NCI-H510A treated with DMSO at 0.1 percent for 48 hours (cell line): ENCODE measurements around the gene ACAD9.
"Not testable (repeated sequence)": the region's sequence is repeated elsewhere in the genome, so short reads cannot be mapped to it uniquely, and the experiment has no call there.

Experiments used
- DNase-seq: peaks from one replicate; lab custom pipeline; 2025; lab: John Stamatoyannopoulos, UW

ACAD9 gene

GRCh38 chr3:128895843-128896697 is 16.6 kb downstream of the ACAD9 start:
- no peak for DNase-seq

- no peak for DNase-seq
These were observed 23.0 kb downstream of the ACAD9 start for GRCh38 chr3:128902426-128902825.

GRCh38 chr3:128903501-128903900 is 24.1 kb downstream of the ACAD9 start:
- DNase-seq, result no peak

GRCh38 chr3:128906031-128906803 is 26.8 kb downstream of the ACAD9 start:
- no peak for DNase-seq

- no peak for DNase-seq
These were observed 27.5 kb downstream of the ACAD9 start for GRCh38 chr3:128906804-128907525.

- DNase-seq, result no peak
These were observed 28.5 kb downstream of the ACAD9 start for GRCh38 chr3:128907706-128908445.

- no peak for DNase-seq
These were observed 29.5 kb downstream of the ACAD9 start for GRCh38 chr3:128908951-128909350.

- no peak for DNase-seq
These were observed 30.6 kb downstream of the ACAD9 start for GRCh38 chr3:128910006-128910405.

GRCh38 chr3:128911911-128912310 is 32.5 kb downstream of the ACAD9 start:
- no peak for DNase-seq

- no peak for DNase-seq
These were observed 35.7 kb downstream of the ACAD9 start for GRCh38 chr3:128914966-128915645.

- no peak for DNase-seq
These were observed 37.9 kb downstream of the ACAD9 start for GRCh38 chr3:128917291-128917690.

GRCh38 chr3:128919988-128920387 is 40.6 kb downstream of the ACAD9 start:
- DNase-seq, result no peak

GRCh38 chr3:128922804-128923459 is 43.5 kb downstream of the ACAD9 start:
- DNase-seq, result no peak

GRCh38 chr3:128923576-128923975 is 44.2 kb downstream of the ACAD9 start:
- no peak for DNase-seq

- DNase-seq, result not testable (repeated sequence)
These were observed 44.6 kb downstream of the ACAD9 start for GRCh38 chr3:128923986-128924385.

GRCh38 chr3:128929364-128929763 is 49.9 kb downstream of the ACAD9 start:
- no peak for DNase-seq

GRCh38 chr3:128931046-128931445 is 51.6 kb downstream of the ACAD9 start:
- no peak for DNase-seq

- no peak for DNase-seq
These were observed 53.2 kb downstream of the ACAD9 start for GRCh38 chr3:128932516-128933212.

- DNase-seq, result no peak
These were observed 53.9 kb downstream of the ACAD9 start for GRCh38 chr3:128933213-128933921.

- no peak for DNase-seq
These were observed 54.5 kb downstream of the ACAD9 start for GRCh38 chr3:128933922-128934253.
